ENCODE measurements around the gene MINK1.
A peak's percentile ranks its signal among the peaks of the same experiment; 100 is the strongest.

DNA sequence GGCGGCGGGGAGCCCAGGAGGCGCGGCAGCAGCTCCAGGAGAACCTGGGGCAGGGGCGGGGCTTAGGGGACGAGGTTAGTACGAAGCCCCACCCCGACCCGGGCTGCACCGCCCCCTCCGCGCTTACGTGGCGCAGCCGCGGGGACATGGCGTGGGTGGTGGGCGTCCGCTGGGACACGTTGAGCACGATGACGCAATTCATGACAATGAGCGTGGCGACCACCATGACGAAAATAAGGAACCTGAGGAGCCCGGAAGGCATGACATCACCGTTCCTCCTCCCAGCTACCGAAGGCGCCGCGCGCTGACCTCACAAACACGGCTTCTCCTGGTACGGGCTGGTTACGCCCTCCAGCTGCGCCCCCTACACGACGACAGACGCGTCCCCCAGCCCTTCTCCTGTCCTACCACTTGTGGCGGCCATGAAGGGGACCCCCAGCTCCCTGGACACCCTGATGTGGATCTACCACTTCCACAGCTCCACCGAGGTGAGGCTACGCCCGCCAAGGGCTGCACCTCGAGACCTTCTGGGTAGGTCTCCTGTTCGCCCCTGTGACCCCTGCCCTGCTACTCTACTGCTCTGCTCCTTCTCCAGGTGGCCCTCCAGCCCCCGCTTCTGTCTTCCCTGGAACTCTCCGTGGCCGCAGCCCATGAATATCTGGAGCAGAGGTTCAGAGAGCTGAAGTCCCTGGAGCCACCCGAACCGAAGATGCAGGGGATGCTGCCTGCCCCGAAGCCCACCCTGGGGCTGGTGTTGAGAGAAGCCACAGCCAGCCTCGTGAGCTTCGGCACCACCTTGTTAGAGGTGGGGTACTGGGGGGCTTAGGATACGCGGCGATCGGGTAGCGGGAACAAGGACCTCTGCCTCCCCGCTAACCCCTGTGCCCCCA, 66.4 kb downstream of the MINK1 start, which contains the start of gene C17orf107:
- TF ChIP-seq CTCF (IDR thresholded peaks at IDR 0.05) = no peak
- no peak for TF ChIP-seq ESRRA (CRISPR knock-in tag; IDR thresholded peaks at IDR 0.05; ENCODE audit: borderline replicate concordance)
- peak; percentile 85 for TF ChIP-seq MAX (CRISPR knock-in tag; IDR thresholded peaks at IDR 0.05)

Measured in WTC11 (cell line).